Measurements from ENCODE around the gene SCN8A. TPM values are rescaled to one million over a fixed set of nuclear protein-coding genes. Genes with fewer than 3 reads are reported as not detected.

Gene SCN8A
- total and polyA plus RNA-seq, 7 donors, result 0.03 to 0.44 (median 0.08) TPM

DNA sequence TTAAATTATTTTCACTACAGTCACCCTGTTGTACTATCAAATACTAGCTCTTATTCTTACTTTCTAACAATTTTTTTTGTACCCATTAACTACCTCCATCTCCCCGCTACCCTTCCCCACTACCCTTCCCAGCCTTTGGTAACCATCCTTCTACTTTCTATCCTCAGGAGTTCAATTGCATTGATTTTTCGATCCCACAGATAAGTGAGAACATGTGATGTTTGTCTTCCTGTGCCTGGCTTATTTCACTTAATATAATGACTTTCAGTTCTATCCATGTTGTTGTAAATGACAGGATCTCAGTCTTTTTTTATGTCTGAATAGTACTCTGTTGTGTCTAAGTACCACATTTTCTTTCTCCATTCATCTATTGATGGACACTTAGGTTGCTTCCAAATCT, 139.7 kb downstream of the SCN8A start:
- no peak overlapping the region for H3K27ac ChIP-seq
- TF ChIP-seq, protein P1, sequence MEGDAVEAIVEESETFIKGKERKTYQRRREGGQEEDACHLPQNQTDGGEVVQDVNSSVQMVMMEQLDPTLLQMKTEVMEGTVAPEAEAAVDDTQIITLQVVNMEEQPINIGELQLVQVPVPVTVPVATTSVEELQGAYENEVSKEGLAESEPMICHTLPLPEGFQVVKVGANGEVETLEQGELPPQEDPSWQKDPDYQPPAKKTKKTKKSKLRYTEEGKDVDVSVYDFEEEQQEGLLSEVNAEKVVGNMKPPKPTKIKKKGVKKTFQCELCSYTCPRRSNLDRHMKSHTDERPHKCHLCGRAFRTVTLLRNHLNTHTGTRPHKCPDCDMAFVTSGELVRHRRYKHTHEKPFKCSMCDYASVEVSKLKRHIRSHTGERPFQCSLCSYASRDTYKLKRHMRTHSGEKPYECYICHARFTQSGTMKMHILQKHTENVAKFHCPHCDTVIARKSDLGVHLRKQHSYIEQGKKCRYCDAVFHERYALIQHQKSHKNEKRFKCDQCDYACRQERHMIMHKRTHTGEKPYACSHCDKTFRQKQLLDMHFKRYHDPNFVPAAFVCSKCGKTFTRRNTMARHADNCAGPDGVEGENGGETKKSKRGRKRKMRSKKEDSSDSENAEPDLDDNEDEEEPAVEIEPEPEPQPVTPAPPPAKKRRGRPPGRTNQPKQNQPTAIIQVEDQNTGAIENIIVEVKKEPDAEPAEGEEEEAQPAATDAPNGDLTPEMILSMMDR (IDR thresholded peaks at IDR 0.05), result no peak
- H3K9me3 ChIP-seq, result peaks cover 7% of the 10 kb centered on the region
- peaks cover 0 to 6% (median 0%) of the 10 kb centered on the region in 3 donors for H3K27me3 ChIP-seq (ENCODE audit: insufficient read depth in 3 of 3, low read length in 2 of 3)
- no peaks in the 10 kb centered on the region for H3K4me1 ChIP-seq
- ATAC-seq, result no peak
- no peak for DNase-seq
- intact Hi-C loops (cut with DNase I), result no loop called here
- H3K36me3 ChIP-seq (ENCODE audit: insufficient read depth in 1 of 2, low read depth in 1 of 2), result no peaks in the 10 kb centered on the region
- WGBS, 3 donors, result 48 to 50% (median 49%) methylated on average over 2 of the region's 2 CpGs
- H3K4me3 ChIP-seq, result no peak overlapping the region

DNA sequence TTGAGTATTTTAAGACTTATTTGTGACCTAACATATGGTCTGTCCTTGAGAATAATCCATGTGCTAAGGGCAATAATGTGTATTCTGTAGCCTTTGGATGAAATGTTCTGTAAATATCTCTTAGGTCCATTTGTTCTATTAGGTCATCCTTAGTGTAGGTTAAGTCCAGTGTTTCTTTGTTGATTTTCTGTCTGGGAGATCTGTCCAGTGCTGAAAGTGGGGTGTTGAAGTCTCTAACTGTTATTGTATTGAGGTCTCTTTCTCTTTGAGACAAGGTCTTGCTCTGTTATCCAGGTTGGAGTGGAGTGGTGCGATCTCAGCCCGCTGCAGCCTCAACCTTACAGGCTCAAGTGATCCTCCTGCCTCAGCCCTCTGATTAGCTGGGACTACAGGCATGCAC, 149.5 kb downstream of the SCN8A start:
- TF ChIP-seq, protein P1 (IDR thresholded peaks at IDR 0.05), result no peak
- WGBS, 3 donors, result 93 to 100% (median 98%) methylated on average over 2 of the region's 2 CpGs
- ATAC-seq (no peak), DNase-seq (no peak)
- Histone ChIP-seq H3K4me3 (no peak overlapping the region), H3K27ac (no peak overlapping the region), H3K9me3 (peaks cover 13% of the 10 kb centered on the region), H3K4me1 (no peaks in the 10 kb centered on the region), H3K27me3 (ENCODE audit: insufficient read depth in 3 of 3, low read length in 2 of 3) (peaks cover 2 to 4% (median 3%) of the 10 kb centered on the region in 3 donors), H3K36me3 (ENCODE audit: insufficient read depth in 1 of 2, low read depth in 1 of 2) (no peaks in the 10 kb centered on the region)
- intact Hi-C loops (cut with DNase I), result no loop called here

- intact Hi-C loops (cut with DNase I), result no loop called here
- peaks cover 13% of the 10 kb centered on the region for H3K9me3 ChIP-seq
- H3K27me3 ChIP-seq (ENCODE audit: insufficient read depth in 3 of 3, low read length in 2 of 3), result peaks cover 2 to 4% (median 3%) of the 10 kb centered on the region in 3 donors
- no peaks in the 10 kb centered on the region for H3K4me1 ChIP-seq
- TF ChIP-seq, protein P1 (IDR thresholded peaks at IDR 0.05), result no peak
- ATAC-seq (no peak), DNase-seq (no peak)
- WGBS, 3 donors, result 36 to 45% (median 37%) methylated on average over 6 of the region's 6 CpGs
- H3K27ac ChIP-seq, result no peak overlapping the region
- no peak overlapping the region for H3K4me3 ChIP-seq
- H3K36me3 ChIP-seq (ENCODE audit: insufficient read depth in 1 of 2, low read depth in 1 of 2), result no peaks in the 10 kb centered on the region
Observed at GRCh38 chr12:51744235-51744634, 153.2 kb downstream of the SCN8A start.

GRCh38 chr12:51744957-51745356, 153.9 kb downstream of the SCN8A start:
- peaks cover 13% of the 10 kb centered on the region for H3K9me3 ChIP-seq
- WGBS, 3 donors, result 60 to 71% (median 69%) methylated on average over 1 of the region's 1 CpG
- TF ChIP-seq, protein P1 (IDR thresholded peaks at IDR 0.05), result no peak

DNA sequence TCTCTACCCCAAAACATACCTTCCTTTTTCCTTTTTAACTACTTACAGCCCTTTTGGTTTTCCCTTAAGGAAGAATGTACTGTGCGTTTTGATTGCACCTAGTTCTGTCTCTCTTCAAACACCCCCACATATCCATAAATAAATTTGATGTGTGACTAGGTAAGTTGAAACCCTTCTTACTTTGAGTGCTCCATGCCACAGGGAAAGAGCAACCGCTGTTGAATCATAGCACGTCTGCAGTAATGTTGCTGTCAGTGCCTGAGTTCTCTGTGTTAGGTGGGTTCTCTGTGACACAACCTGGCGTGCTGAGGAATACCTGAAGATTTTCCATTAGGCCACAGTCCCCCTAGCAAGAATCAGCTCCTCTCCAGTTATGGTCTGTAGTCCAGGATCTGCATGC, 155.4 kb downstream of the SCN8A start:
- H3K36me3 ChIP-seq (ENCODE audit: insufficient read depth in 1 of 2, low read depth in 1 of 2), result no peaks in the 10 kb centered on the region
- intact Hi-C loops (cut with DNase I), result no loop called here
- H3K27me3 ChIP-seq (ENCODE audit: insufficient read depth in 3 of 3, low read length in 2 of 3), result peaks cover 2 to 8% (median 3%) of the 10 kb centered on the region in 3 donors
- H3K9me3 ChIP-seq, result no peaks in the 10 kb centered on the region
- H3K4me3 ChIP-seq, result no peak overlapping the region
- H3K27ac ChIP-seq, result no peak overlapping the region
- TF ChIP-seq, protein P1 (IDR thresholded peaks at IDR 0.05), result no peak
- ATAC-seq (no peak), DNase-seq (no peak)
- WGBS, 3 donors, result 45 to 61% (median 54%) methylated on average over 4 of the region's 4 CpGs
- H3K4me1 ChIP-seq, result no peaks in the 10 kb centered on the region

More at GRCh38 chr12:51744957-51745356, 153.9 kb downstream of the SCN8A start:
- Histone ChIP-seq H3K4me1 (no peaks in the 10 kb centered on the region), H3K27ac (no peak overlapping the region), H3K27me3 (ENCODE audit: insufficient read depth in 3 of 3, low read length in 2 of 3) (peaks cover 2 to 5% (median 3%) of the 10 kb centered on the region in 3 donors), H3K36me3 (ENCODE audit: insufficient read depth in 1 of 2, low read depth in 1 of 2) (no peaks in the 10 kb centered on the region), H3K4me3 (no peak overlapping the region)
- intact Hi-C loops (cut with DNase I), result no loop called here
- no peak for ATAC-seq
- no peak for DNase-seq

All from psoas muscle (tissue), 8 donors.